GM19239 (cell line): ENCODE results near the gene CDKN2A.

Experiments
- DNase-seq: peaks from one replicate; pipeline ENCODE4 v3.0.0; 2011; ENCODE audit warnings: low spot score; ENCODE audit not compliant: insufficient read length
- FAIRE-seq: peaks from 2 replicates; lab custom pipeline; 2011; peaks lifted over from hg19 to GRCh38; lab: Jason Lieb, UNC

The CDKN2A gene

DNA sequence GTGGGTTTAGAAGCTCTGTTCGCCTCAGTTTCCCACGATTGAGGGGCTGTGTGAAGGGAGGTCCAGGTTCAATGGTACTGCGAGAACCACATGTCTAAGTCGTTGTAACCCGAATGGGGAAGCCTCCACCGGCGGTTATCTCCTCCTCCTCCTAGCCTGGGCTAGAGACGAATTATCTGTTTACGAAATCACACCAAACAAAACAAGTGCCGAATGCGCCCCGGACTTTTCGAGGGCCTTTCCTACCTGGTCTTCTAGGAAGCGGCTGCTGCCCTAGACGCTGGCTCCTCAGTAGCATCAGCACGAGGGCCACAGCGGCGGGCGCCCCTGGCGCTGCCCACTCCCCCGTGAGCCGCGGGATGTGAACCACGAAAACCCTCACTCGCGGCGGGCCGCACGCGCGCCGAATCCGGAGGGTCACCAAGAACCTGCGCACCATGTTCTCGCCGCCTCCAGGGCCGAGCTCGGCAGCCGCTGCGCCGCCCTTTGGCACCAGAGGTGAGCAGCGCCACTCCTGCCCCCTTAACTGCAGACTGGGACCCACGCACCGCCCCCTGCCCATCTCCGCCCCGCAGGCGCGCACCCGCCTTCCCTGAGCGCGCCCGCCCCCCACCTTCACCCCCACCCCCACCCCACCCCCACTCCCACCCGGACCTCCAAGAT lies at the start of gene CDKN2A:
Gene CDKN2A, minus strand, starts transcription at position 500 of the 663 bp plus-strand sequence.
- no peak for DNase-seq
- FAIRE-seq: no peak

DNA sequence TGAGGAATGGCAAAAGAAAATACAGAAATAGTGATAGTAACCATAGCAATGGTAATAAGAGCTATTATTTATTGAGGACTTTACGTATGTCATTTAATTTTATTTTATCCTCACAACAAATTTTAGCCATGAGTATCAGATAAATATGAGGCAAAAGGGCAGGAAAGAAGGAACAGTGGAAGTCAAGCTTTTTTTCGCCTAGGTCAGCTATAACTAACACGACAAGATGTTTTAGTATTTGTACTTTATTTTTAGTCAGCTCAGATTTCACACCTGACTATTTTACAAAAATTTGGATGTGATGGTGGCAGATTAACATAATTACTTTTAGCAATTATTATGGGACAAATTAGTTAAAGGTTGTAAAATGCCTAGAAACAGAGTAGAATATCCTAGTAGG lies 49.7 kb upstream of the CDKN2A start:
- DNase-seq (no peak), FAIRE-seq (no peak)

DNA sequence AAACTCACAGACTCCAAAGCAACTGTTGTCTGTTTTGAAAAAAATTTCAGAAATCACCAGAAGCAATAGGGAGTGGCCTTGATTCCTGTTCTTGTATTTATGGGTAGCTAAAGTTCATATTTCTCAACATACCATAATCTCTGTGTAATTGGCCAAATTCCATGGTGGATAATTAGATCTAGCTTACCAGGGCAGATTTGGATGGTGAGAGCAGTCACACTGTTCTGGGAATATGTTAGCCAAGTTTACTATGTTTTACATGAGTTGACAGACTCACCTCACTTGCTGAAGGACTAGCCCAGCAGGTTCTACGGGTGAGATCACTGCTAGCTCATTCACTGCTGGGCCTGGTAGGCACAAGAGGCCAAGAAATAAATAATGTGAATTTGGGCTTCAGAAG lies 47.6 kb upstream of the CDKN2A start:
- no peak for FAIRE-seq
- DNase-seq: no peak

DNA sequence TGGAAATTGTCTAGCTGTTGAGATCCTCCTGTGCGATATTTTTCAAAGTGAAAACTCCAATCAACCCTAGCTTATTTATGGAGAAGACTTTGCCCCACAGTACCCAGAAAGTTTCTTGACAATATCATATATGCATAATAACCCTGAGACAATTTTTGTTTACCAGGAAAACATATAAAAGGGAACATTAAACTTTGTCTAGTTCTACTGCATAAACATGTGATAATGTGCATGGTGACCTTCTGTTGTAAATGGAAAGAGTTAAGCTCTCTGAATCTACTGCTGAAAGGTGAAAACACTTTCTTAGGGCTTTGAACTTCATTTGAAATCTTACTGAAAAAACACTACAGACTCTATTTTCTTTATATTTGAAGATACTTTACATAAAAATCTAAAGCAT lies 47.2 kb upstream of the CDKN2A start:
- FAIRE-seq (no peak), DNase-seq (no peak)

DNA sequence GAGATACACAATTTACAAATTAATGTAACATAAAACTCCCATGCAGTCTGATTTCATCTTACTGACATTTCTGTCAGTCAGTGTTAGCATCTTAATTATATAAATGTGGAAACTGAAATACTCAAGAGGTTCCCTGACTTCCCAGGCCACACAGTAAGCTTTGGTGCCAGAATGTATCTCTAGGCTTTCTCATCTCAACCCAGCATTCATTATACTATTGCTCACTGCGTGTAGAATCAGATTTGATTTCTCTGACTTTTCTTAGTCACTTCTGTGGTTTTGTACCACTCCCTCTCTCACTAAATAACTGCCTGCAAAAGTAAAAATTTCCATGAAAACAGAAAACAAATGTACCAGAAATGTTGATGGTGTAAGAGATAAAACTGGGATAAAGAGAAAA lies 46.6 kb upstream of the CDKN2A start:
- DNase-seq: no peak
- FAIRE-seq: no peak

DNA sequence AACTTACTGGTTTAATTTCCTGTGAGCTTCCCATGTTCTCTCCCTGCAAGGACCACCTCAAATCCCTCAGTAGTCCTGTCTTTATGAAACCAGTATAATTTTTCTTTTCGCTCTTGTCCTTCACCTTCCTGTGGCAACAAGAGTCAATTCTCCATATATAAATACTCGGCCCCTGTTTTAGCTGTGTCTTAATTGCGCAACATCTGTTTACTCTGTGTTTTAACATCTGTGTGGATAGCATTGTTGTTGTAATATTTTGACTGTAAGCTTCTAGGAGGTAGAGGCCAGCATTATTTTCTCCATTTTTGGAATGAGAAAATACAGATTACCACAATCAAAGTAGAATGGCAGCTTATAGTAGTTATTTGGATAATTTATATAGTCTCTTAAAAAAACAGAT lies 45.1 kb upstream of the CDKN2A start:
- no peak for FAIRE-seq

DNA sequence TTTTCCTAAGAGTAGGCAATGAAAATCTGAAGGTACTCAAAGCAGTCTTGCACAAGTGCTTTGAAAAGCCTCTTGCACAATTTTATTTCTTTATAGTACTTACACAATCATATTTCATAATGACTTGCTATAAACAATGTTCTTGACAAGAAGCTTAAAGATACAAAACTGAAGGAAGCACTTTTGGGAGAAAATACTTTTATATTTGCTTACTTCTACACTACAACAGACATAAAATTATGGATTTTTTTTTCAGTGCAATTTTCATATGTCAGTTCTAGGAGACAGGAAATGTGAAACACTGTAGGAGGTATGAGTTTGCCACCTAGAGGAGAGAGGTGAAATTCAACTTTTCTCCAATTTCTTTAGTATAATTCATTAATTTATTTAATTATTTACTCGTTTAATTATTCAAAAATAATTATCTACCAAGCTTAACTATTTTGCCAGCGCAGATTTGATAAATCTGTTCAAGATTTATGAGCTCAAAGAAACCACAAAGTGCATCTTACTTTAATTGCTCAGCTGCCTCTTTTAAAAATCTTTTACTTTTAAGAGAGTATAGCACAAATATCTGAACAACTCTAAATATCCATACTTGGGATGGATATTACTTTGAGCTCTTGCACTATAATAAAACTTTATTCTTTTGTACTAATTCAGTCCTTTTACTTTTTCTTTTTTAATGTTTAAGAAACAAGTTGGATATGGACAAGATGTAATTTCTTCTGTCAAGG lies 43.9 kb upstream of the CDKN2A start:
- FAIRE-seq (peak; percentile 63), DNase-seq (no peak)

More for the DNA sequence above, 45.1 kb upstream of the CDKN2A start:
- DNase-seq: no peak

DNA sequence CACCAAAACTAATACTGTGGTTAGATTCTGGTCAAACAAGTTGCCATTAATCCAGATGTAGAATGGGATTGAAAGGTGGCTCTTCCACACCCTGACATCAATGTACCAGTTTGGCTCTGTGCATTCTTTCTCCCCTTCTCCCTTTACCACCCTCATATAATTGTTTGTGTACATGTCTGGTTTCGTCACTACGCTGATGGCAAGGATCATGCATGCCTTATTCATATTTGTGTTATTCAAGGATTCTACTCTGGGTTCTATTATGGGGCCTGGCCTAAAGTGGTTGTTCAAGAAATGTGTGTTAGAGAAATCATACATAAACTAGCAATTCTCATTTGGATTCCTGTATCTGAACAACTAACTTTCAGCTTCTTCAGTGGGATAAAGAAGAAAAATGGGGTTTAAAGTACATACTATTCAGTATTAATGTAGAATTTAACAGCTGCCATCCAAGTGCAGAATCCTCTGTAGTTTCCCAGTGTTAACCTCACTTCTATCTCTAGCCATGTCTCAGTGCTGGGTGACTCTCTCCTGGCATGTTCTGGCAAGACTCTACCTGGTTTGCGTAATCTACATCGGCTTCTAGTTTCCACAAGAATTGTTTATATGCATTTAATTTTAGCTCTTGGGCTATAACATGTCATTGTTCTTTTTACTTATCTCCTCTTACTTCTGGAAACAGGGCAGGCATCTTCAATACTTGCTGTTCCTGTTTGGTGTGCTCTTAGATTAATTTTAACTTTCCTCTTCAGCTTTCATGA lies 42.9 kb upstream of the CDKN2A start:
- DNase-seq (no peak), FAIRE-seq (no peak)

DNA sequence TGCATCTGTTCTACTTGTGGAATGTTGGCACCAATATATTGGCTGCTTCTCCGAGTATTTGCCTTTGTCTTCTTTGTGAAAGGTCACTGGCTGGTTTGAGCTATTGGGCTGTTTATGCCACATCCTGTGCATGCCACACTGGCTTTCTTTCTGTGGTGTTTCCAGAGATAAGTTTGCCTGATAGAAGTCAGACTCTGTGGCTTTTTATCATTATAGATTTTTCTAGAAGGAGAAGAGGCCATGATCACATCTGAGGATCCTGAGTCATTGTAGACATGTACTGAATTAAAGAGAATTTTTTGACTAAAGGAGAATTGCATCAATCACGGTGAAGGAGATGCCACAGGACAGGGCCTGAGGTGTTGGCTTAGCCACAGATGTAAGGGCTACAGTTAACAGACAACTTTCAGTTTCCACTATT lies 41.4 kb upstream of the CDKN2A start:
- FAIRE-seq: no peak
- DNase-seq: no peak

DNA sequence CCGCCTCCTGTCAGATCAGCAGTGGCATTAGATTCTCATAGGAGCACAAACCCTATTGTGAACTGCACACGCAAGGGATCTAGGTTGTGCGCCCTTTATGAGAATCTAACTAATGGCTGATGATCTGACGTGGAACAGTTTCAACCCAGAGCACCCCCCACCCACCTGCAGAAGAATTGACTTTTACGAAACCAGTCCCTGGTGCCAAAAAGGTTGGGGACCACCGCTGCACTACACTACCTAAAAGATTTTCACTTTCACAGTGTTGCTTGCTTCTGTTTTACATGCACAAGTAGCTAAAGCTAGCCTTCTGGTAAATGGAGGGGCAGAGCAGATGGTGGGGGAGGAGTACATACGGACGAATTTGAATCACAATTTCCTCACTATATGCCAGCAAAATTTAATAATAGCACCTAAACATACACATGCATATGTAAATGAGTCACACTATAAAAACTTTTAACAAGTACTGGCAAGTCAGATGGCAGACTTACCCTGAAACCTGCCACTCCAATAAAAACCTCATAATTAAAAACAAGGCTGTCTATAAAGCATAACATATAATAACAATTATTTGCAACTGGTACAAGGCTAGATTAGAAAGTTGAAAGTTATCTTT lies 38.9 kb upstream of the CDKN2A start:
- no peak for DNase-seq
- FAIRE-seq: no peak

DNA sequence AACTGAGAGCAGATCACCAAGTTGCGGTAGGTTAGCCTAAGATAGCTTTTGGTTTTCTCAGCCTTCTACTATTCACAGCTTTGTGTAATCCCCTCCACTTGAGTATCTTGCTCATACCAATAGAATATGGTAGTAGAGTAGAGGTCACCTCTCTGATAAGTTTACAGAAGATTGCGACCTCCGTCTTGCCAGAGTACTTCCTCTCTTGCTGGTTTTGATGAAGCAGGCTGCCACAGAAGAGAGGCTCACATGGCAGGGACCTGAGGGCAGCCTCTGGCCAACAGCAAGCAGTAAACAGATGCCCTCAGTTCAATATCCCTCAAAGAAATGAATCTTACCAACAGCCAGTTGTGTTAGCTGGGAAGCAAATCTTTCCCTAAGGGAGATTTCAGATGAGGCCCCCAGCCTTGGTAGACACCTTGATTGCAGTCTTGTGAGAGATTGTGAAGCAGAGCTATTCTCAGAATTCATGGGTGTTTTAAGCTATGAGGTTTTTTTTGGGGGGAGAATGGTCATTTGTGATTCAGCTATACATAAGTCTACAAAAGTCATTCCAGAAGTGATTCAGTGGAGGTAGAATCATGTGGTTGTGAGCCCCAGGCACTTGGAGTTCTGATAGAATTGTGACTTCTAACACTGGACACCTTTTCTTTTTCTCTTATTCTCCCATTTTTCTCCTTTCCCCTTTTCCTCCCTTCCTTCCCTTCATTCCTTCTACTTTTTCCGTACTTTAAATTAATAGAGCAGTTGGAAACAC lies 37.6 kb upstream of the CDKN2A start:
- DNase-seq (no peak), FAIRE-seq (no peak)

DNA sequence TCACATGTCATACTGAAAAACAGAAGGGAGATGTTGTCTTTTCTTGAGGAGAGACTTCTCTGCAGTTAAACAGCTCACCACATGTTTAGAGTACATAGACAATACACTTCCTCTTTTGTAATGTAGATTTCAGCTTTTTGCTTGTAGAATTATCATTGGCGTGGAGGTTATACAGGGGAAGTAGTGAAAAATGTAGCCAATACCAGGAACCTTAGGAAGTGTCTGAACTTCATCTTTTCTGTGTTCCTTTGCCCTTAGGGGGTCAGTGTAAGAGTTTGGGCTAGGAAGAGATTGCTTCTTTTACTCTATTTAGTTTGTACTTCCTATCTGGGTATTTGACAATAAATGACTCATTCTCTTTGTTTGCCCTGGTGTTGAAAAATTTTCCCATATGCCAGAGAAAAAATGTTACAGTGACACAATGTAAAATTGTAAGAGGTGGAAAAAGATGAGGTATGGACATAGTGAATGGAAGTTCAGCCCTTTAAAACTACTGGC lies 36.0 kb upstream of the CDKN2A start:
- no peak for FAIRE-seq
- DNase-seq: no peak

DNA sequence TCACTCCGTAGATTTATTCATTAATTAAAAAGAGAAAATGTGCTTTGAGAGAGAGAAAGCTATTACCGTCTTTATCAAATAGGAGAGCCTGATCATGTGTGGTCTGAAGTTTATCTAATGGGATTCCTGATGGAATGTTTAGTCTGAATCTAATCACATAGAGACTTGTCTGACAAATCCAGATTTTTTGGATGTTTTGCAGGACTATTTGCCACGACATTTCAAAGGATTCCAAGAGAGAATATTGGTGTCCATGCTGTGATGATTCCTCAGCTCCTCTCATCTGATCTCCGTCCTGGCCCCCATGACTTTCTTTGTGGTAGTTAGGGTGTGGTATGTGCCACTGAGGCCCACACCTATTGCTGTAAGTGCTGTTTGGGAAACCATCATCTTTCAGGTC lies 35.0 kb upstream of the CDKN2A start:
- DNase-seq (no peak), FAIRE-seq (no peak)

DNA sequence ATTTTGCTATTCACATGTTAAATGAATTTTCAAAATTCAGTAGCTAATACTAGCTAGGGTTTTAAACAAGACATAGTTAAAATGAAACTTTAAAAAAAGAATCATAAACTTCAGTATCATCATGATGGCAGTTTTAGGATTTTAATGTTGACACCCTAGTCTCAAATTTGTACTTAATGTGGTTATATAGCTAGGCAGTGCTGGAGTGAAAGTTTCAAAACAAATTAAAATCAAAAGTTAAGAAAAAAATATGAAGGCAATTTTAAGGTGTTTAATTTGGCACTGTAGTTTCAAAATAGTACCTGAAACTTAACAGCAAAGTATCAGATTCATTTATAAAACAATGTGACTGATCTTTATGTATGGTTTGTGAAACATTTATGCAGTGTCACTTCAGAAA lies 34.2 kb upstream of the CDKN2A start:
- DNase-seq (no peak), FAIRE-seq (no peak)

DNA sequence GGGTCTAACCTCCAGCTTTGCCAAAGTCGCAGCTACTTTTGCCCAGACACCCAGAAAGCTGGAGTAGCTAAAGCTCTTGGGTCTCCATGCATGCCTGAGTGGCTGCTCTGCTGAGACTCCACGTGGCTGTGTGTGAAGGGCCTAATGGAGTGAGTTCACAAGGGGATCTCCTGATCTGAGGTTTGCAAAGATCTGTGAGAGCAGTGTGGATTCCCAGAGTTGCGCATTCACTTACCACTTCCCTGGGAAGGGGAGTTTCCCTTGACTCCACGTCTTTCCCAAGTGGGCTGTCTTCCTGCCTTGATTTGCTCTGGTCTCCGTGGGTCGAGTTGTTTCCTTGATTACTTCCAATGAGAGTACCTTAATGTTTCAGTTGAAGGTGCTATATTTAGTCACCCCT lies 32.5 kb upstream of the CDKN2A start:
- FAIRE-seq: no peak
- no peak for DNase-seq

DNA sequence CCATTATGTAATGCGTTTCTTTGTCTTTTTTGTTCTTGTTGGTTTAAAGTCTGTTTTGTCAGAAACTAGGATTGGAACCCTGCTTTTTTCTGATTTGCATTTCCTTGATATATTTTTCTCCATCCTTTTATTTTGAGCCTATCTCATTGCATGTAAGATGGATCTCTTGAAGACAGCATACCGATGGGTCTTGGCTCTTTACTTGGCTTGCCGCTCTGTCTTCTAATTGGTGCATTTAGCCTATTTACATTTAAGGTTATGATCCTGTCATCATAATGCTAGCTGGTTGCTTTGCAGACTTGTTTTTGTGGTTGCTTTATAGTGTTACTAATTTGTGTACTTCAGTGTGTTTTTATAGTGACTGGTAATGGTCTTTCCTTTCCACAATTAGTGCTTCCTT lies 28.2 kb upstream of the CDKN2A start:
- no peak for FAIRE-seq
- DNase-seq: no peak

DNA sequence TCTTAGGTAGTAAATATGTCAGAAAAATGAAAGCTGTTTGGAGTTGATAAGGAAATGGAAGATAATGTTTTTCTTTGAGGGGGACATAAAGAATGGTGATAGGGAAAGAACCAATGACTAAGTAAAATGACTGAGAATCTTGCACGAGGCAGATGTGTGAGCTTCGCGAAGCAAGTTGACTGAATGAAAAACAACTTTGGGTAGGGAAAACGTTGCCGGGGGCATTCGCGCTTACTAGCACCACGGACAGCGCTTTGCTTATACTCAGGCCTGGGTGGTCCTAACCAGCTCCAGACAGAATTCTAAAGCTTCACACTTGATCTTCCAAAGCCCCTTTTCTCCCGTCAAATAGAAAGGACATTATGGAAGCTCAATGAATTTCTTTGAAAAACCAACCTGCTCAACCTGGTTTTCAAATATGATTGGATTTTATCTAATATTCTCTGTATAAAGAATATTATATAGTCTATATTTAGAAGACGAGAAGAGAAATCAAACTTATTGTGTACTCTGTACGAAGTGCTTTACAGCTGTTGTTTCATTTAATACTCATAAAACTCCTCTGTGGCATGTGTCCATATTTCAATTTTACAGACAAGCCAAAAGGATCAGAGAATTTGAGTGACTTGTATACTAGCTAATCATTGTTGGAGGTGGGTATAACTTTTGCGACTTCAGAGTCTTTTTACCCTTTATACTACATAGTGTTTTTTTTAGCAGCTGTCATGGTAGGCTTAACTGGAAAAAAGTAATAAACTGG lies 16.9 kb upstream of the CDKN2A start:
- DNase-seq: no peak
- no peak for FAIRE-seq

DNA sequence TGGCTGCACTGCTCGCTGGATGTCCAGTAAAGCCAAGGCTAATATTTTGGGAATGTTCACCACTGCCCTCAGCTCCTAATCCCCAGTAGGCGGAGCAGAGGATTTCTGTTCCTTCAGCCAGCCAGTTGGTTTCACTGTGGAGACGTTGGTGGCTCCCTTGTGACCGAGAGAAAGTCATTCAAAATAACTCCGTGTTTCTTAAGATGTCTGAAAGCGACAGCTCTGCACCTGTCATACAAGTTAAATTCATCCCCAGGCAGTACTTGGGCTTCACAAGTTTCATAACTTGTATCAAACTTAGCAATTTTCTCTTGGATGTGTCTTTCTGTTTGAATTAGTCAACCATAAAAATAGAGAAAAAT lies 15.3 kb upstream of the CDKN2A start:
- DNase-seq (no peak), FAIRE-seq (no peak)
